ENCODE measurements around the gene TMEM91.

TMEM91 gene

DNA sequence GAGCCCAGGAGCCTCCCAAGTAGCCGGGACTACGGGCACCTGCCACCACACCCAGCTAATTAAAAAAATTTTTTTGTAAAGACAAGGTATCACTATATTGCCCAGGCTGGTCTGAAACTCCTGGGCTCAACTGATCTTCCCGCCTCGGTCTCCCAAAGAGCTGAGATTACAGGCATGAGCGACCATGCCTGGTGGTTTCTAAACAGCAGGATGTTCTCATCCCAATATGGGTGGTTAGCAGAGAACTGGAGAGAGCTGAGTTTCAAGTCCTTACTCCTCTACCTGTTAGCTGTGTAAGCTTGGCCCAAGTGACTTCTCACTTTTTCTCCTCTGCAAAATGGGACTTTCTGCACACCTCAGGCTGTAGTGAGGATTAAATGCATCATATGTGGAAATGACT lies 8.0 kb downstream of the TMEM91 start:
- H3K27ac ChIP-seq (ENCODE audit: low read depth, low read length): no peak overlapping the region
- H3K27me3 ChIP-seq (ENCODE audit: control insufficient read depth, insufficient read depth, low read length): no peaks in the 10 kb centered on the region
- no peak overlapping the region for H3K9ac ChIP-seq (ENCODE audit: low read length)
- no peaks in the 10 kb centered on the region for H3K9me3 ChIP-seq (ENCODE audit: control insufficient read depth, insufficient read depth, low read depth, low read length)
- peaks cover 26% of the 10 kb centered on the region for H3K36me3 ChIP-seq (ENCODE audit: control insufficient read depth, insufficient read depth, low read length)
- H3K4me3 ChIP-seq (ENCODE audit: low read depth, low read length): no peak overlapping the region
- no peaks in the 10 kb centered on the region for H3K4me1 ChIP-seq (ENCODE audit: control insufficient read depth, insufficient read depth, low read length)

DNA sequence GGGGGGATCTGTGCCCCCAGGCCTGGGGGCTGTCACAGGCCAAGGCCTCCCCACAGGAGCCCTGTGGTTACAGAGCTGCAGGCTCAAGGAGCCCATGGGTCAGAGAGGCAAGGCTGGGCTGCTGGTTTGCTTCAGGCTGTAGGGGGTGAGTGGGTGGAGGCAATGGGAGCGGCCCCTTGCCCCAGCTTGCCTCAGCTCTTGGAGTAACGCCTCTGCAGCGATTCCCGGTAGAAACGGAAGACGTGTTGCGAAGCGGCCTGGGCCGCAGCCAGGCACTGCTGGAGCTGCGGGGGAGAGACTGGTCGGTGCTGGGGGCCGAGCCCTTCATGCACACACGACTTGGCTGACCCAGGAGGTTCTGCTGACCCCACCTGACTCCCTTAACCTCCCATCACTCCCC lies 10.1 kb downstream of the TMEM91 start:
- Histone ChIP-seq H3K27me3 (ENCODE audit: control insufficient read depth, insufficient read depth, low read length) (no peaks in the 10 kb centered on the region), H3K4me3 (ENCODE audit: low read depth, low read length) (no peak overlapping the region), H3K36me3 (ENCODE audit: control insufficient read depth, insufficient read depth, low read length) (peaks cover 44% of the 10 kb centered on the region), H3K27ac (ENCODE audit: low read depth, low read length) (no peak overlapping the region), H3K9ac (ENCODE audit: low read length) (no peak overlapping the region), H3K9me3 (ENCODE audit: control insufficient read depth, insufficient read depth, low read depth, low read length) (no peaks in the 10 kb centered on the region), H3K4me1 (ENCODE audit: control insufficient read depth, insufficient read depth, low read length) (no peaks in the 10 kb centered on the region)

DNA sequence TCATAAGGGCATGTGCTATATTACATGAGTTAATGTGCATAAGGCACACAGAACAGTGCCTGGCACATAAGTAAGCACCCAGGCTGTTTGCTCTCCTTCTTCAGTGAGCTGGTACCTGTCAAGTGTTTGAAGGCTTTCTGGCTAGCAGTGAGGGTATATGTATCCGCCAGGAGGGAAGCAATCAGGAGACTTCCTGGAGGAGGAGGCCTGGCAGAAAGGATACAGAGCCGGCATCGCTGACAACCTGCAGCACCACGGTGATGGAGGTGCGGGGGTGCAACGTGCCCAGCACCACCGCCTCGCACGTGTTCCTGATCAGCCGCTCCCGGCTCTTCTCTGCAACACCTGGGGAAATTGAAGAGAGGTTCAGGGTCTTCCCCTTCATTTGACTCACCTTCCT lies 15.3 kb downstream of the TMEM91 start:
- H3K4me1 ChIP-seq (ENCODE audit: control insufficient read depth, insufficient read depth, low read length): no peaks in the 10 kb centered on the region
- no peak overlapping the region for H3K9ac ChIP-seq (ENCODE audit: low read length)
- no peak overlapping the region for H3K4me3 ChIP-seq (ENCODE audit: low read depth, low read length)
- H3K27ac ChIP-seq (ENCODE audit: low read depth, low read length): no peak overlapping the region
- H3K27me3 ChIP-seq (ENCODE audit: control insufficient read depth, insufficient read depth, low read length): no peaks in the 10 kb centered on the region
- H3K36me3 ChIP-seq (ENCODE audit: control insufficient read depth, insufficient read depth, low read length): peaks cover 53% of the 10 kb centered on the region
- H3K9me3 ChIP-seq (ENCODE audit: control insufficient read depth, insufficient read depth, low read depth, low read length): no peaks in the 10 kb centered on the region

DNA sequence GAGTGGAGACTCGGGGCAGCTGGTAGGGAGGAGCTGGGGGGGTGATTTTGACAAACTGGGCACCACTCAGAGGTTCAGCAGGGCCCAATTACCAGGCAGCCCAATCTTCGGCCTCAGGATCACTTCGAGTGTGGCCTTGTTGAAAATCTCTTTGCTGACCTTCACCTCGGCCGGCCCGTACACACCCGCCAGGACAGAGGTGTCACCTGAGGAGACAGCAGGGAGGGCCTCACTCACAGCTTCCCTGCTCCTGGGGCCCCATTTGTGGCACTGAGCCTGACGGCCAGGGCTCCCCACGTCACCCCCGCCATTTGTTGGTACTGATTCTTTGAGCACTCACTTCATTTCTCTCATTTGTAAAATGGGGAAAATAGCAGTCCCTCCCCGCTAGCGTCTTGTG lies 16.4 kb downstream of the TMEM91 start:
- no peak overlapping the region for H3K27ac ChIP-seq (ENCODE audit: low read depth, low read length)
- no peaks in the 10 kb centered on the region for H3K27me3 ChIP-seq (ENCODE audit: control insufficient read depth, insufficient read depth, low read length)
- peaks cover 44% of the 10 kb centered on the region for H3K36me3 ChIP-seq (ENCODE audit: control insufficient read depth, insufficient read depth, low read length)
- H3K9ac ChIP-seq (ENCODE audit: low read length): no peak overlapping the region
- H3K4me3 ChIP-seq (ENCODE audit: low read depth, low read length): no peak overlapping the region
- H3K9me3 ChIP-seq (ENCODE audit: control insufficient read depth, insufficient read depth, low read depth, low read length): no peaks in the 10 kb centered on the region
- H3K4me1 ChIP-seq (ENCODE audit: control insufficient read depth, insufficient read depth, low read length): no peaks in the 10 kb centered on the region

DNA sequence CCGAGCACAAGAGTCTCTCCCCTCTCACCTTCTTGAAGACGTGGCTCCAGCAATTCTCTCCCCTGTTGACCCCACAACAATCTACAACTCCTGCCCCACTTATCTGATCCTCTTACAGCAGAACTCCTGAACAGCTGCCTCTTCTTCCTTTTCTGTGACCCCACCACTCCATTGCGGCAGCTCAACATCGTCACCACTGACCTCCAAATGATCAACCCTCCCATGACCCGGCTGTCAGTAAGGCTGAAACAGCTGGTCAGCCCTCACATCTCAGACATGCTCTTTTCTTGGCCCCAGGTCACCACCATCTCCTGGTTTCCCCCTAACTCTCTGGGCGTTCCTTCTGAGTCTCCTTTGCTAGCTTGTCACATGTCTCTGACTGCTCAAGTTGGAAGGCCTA lies 19.0 kb downstream of the TMEM91 start:
- H3K36me3 ChIP-seq (ENCODE audit: control insufficient read depth, insufficient read depth, low read length): peaks cover 24% of the 10 kb centered on the region
- no peaks in the 10 kb centered on the region for H3K27me3 ChIP-seq (ENCODE audit: control insufficient read depth, insufficient read depth, low read length)
- no peak overlapping the region for H3K27ac ChIP-seq (ENCODE audit: low read depth, low read length)
- no peak overlapping the region for H3K4me3 ChIP-seq (ENCODE audit: low read depth, low read length)
- peaks cover 4% of the 10 kb centered on the region for H3K4me1 ChIP-seq (ENCODE audit: control insufficient read depth, insufficient read depth, low read length)
- peak overlapping the region; percentile 21 for H3K9ac ChIP-seq (ENCODE audit: low read length)
- no peaks in the 10 kb centered on the region for H3K9me3 ChIP-seq (ENCODE audit: control insufficient read depth, insufficient read depth, low read depth, low read length)

DNA sequence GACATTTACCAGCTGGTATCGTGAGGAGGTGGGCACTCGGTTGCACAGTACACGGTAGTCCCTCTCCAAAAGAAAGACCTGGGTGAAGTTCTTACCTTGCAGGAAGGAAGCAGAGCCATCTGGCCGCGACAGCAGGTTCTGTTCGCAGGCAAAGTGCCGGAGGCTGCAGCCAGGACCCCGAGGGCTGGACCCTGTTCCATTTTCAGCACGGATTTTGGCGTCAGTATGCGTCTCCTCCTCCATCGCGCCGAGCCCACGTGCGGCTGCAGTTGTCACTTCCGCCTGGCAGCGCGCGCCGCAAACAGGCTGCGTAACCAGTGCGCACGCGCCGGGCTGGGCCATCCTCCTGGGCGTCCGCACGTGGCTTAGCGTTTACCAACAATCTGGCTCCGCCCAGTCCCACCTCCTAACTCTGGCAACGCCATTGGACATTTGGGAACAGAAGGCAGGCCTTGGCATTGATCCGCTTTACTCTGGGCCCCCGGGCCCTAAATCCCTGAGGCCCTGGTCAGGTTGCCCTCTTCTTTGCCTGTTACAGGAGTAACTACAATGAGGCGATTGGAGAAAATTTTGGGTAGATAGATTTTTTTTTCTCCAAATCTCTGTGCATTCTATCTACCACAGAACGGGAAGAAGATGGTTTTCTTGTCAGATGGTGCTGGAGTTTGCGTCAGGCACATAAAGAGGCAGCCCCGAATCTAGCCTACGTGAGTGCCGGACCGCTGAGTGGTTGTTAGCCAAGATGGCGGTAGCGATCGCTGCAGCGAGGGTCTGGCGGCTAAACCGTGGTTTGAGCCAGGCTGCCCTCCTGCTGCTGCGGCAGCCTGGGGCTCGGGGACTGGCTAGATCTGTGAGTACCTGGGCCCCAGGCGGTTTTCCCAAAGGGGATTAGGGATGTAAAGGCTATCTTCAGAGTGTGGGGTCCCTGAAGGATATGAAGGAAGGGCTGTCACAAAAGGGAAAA lies 21.0 kb downstream of the TMEM91 start, which contains the start of the genes BCKDHA and EXOSC5:
Gene BCKDHA, plus strand, starts transcription at position 733 of the 964 bp plus-strand sequence. Its CDS starts 10 bp downstream, at position 743.
Gene EXOSC5, minus strand, starts transcription at position 274 of the 964 bp plus-strand sequence. Its CDS starts 31 bp downstream, at position 243.
- Histone ChIP-seq H3K4me3 (ENCODE audit: low read depth, low read length) (peak within 1 kb of the TSS; percentile 84), H3K27me3 (ENCODE audit: control insufficient read depth, insufficient read depth, low read length) (no peaks in the 10 kb centered on the region), H3K4me1 (ENCODE audit: control insufficient read depth, insufficient read depth, low read length) (peaks cover 4% of the 10 kb centered on the region), H3K36me3 (ENCODE audit: control insufficient read depth, insufficient read depth, low read length) (peaks cover 5% of the 10 kb centered on the region), H3K9ac (ENCODE audit: low read length) (peak within 1 kb of the TSS; percentile 99), H3K27ac (ENCODE audit: low read depth, low read length) (peak within 1 kb of the TSS; percentile 100), H3K9me3 (ENCODE audit: control insufficient read depth, insufficient read depth, low read depth, low read length) (no peaks in the 10 kb centered on the region)

DNA sequence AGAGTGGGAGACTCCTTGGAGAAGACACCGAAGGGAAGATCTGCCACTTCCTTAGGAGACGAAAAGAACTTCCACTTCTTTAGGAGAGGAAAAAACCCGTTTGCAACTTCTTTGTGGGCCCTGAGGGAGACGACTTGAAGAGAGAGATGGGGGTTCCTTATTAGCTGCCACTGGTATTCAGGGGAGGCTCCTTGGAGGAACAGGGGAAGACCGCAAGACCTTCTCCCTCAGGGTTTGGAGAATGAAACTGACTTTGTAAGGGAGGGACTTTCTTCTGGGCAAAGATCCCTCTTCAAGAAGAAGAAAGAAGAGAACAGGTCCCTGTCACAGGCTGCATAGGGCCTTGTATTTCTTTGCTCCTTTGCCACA lies 21.7 kb downstream of the TMEM91 start:
- Histone ChIP-seq H3K4me1 (ENCODE audit: control insufficient read depth, insufficient read depth, low read length) (peaks cover 4% of the 10 kb centered on the region), H3K4me3 (ENCODE audit: low read depth, low read length) (peak overlapping the region; percentile 82), H3K36me3 (ENCODE audit: control insufficient read depth, insufficient read depth, low read length) (peaks cover under 1% of the 10 kb centered on the region), H3K27ac (ENCODE audit: low read depth, low read length) (peak overlapping the region; percentile 100), H3K9ac (ENCODE audit: low read length) (peak overlapping the region; percentile 99), H3K27me3 (ENCODE audit: control insufficient read depth, insufficient read depth, low read length) (no peaks in the 10 kb centered on the region), H3K9me3 (ENCODE audit: control insufficient read depth, insufficient read depth, low read depth, low read length) (no peaks in the 10 kb centered on the region)

DNA sequence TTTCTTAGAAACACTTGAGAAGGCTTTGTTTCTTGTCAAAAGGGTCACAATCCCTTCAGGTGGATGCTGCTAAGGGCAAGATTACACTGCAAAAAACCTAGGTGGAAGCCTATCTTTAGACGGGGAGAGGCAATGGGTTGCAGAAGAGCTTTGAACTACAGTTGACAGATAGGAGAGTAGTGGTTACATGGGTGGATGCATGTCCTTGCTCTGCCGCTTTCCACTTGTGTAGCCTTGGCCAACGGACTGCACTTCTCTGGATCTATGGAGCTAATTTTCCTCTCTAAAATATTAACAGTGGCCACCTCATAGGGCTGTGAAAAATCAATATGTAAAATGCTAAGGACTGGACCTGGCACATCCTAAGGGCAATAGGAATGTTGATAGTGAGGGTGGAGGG lies 22.3 kb downstream of the TMEM91 start:
- Histone ChIP-seq H3K36me3 (ENCODE audit: control insufficient read depth, insufficient read depth, low read length) (no peaks in the 10 kb centered on the region), H3K9me3 (ENCODE audit: control insufficient read depth, insufficient read depth, low read depth, low read length) (no peaks in the 10 kb centered on the region), H3K27me3 (ENCODE audit: control insufficient read depth, insufficient read depth, low read length) (no peaks in the 10 kb centered on the region), H3K9ac (ENCODE audit: low read length) (peak overlapping the region; percentile 99), H3K4me3 (ENCODE audit: low read depth, low read length) (peak overlapping the region; percentile 82), H3K27ac (ENCODE audit: low read depth, low read length) (no peak overlapping the region), H3K4me1 (ENCODE audit: control insufficient read depth, insufficient read depth, low read length) (peaks cover 4% of the 10 kb centered on the region)

DNA sequence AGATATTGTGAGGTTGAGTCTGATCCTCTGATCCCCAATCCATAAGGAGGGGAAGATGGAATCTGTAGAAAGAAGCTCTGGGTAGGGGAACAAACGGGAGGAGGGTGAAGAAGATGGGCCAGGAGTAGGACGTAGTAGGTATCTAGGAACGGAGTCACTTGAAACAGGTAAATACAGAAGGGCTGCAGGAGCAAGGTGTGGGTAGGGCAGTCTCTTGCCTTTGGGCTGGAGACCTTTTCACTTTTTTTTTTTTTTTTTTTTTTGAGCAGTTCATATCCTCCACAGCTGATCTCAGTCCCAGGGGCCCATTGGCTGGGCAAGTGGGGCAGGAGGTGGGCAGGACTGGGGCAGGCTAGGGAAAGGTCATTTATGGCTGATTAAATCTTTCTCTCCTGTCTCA lies 22.8 kb downstream of the TMEM91 start:
- no peaks in the 10 kb centered on the region for H3K27me3 ChIP-seq (ENCODE audit: control insufficient read depth, insufficient read depth, low read length)
- H3K9me3 ChIP-seq (ENCODE audit: control insufficient read depth, insufficient read depth, low read depth, low read length): no peaks in the 10 kb centered on the region
- H3K4me1 ChIP-seq (ENCODE audit: control insufficient read depth, insufficient read depth, low read length): peaks cover 4% of the 10 kb centered on the region
- peak overlapping the region; percentile 82; the same call in 1 of the 2 replicates for H3K4me3 ChIP-seq (ENCODE audit: low read depth, low read length)
- H3K27ac ChIP-seq (ENCODE audit: low read depth, low read length): no peak overlapping the region
- peak overlapping the region; percentile 99 for H3K9ac ChIP-seq (ENCODE audit: low read length)
- no peaks in the 10 kb centered on the region for H3K36me3 ChIP-seq (ENCODE audit: control insufficient read depth, insufficient read depth, low read length)

DNA sequence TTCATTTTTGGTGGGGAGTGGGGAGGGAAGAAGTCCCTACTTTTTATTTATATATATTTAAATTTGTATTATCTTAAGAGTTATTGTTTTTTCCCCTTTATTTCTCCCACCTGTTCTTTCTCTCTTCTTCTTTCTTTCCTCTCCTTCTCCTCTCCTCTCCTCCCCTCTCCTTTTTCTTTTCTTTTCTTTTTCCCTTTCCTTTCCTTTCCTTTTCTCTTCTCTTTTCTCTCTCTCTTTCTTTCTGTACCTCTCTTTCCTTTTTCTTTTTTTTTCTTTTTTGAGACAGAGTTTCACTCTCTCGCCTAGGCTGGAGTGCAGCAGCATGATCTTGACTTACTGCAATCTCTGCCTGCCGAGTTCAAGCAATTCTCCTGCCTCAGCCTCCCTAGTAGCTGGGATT lies 23.2 kb downstream of the TMEM91 start:
- H3K27me3 ChIP-seq (ENCODE audit: control insufficient read depth, insufficient read depth, low read length): no peaks in the 10 kb centered on the region

DNA sequence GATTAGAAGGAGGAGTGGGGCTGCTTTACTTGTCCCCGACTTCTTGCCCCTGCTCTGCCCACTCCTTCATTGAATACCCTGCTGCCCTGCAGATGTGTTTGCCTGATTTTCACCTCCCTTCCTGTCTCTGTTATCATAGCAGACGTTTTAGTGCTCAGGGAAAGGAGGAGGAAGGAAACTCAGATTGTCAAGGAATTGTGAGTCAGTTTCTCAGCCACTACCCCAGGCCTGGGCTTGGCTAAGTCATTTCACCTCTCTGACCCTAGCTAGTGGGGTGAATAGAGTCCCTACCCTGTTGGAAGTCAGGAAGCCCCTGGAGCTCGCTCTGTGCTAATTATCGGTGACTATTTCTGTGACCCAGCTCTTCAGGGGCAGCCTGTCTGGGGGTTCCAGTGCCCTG lies 25.1 kb downstream of the TMEM91 start:
- no peak overlapping the region for H3K9ac ChIP-seq (ENCODE audit: low read length)
- H3K9me3 ChIP-seq (ENCODE audit: control insufficient read depth, insufficient read depth, low read depth, low read length): no peaks in the 10 kb centered on the region
- H3K27ac ChIP-seq (ENCODE audit: low read depth, low read length): no peak overlapping the region
- H3K4me3 ChIP-seq (ENCODE audit: low read depth, low read length): no peak overlapping the region
- no peaks in the 10 kb centered on the region for H3K27me3 ChIP-seq (ENCODE audit: control insufficient read depth, insufficient read depth, low read length)
- peaks cover 10% of the 10 kb centered on the region for H3K4me1 ChIP-seq (ENCODE audit: control insufficient read depth, insufficient read depth, low read length)
- no peaks in the 10 kb centered on the region for H3K36me3 ChIP-seq (ENCODE audit: control insufficient read depth, insufficient read depth, low read length)

More for the DNA sequence above, 23.2 kb downstream of the TMEM91 start:
- Histone ChIP-seq H3K4me1 (ENCODE audit: control insufficient read depth, insufficient read depth, low read length) (peaks cover 4% of the 10 kb centered on the region), H3K4me3 (ENCODE audit: low read depth, low read length) (no peak overlapping the region), H3K36me3 (ENCODE audit: control insufficient read depth, insufficient read depth, low read length) (no peaks in the 10 kb centered on the region), H3K9ac (ENCODE audit: low read length) (no peak overlapping the region), H3K27ac (ENCODE audit: low read depth, low read length) (no peak overlapping the region), H3K9me3 (ENCODE audit: control insufficient read depth, insufficient read depth, low read depth, low read length) (no peaks in the 10 kb centered on the region)
